Iris pigment epithelial cell (primary cell): ENCODE measurements around the gene ZFP62.
"Not testable (repeated sequence)": the region's sequence is repeated elsewhere in the genome, so short reads cannot be mapped to it uniquely, and the experiment has no call there.

ENCODE experiments used
- DNase-seq: peaks from one replicate; pipeline ENCODE4 v3.0.0-alpha.2; 2011; ENCODE audit warnings: low read depth

ZFP62 gene

DNA sequence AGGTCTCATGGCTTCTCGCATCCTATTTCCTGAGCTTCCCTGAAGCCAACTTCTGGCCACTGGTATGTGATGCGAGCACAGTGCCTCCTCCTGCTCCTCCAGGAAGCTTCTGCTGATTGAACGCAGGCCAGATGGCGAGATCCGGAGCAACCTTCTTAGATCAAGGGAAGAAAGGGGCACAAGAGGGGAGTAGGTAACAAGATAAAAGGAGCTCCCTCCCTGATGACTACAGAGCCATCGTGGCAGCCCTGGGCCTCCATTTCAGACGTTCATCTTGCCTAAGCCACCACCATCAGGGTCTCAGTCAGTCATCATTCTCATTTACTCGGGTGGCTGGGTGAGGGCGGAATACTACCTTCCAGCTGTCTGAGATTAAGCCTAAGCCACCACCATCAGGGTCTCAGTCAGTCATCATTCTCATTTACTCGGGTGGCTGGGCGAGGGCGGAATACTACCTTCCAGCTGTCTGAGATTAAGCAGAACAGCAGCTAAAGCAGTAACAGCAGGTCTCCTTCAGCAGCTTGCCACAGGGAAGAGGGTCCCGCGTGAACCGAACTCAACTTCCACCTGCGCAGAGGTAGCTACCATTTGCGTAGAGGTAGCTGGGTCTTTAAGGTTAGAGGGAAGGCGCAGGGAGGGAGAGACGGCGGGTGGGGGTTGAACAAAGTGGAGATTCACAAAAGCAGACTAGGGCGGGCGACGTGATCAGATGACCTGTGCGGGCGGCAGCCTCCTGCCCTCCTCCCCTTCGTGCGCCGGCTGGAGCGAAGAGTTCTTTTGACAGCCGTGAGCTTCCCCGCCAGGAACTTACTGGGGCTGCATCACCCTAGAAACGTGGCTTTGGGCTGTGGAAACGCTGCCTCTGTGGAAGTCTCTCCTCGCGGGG lies 30.6 kb downstream of the ZFP62 start:
- DNase-seq = peak; percentile 80

DNA sequence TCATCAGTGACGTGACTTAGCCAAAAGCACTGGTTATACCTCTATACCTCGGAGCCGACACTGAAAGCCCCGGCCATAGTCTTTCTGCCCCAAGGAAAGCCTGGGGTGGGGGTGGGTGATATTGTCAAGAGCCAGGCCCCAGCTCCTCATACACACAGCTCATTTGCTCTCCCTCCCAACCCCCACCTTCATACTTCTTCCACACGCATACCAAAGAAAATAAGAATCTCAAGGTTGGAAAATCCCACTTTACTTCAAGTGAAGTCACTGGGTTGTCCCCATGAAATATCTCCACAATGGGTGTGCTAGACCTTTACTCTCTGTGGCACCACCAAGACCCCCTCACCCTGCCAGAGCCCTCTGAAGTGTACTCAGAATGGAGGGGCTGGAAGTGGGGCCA lies 31.4 kb downstream of the ZFP62 start:
- DNase-seq = no peak

GRCh38 chr5:180828756-180829531 lies 32.1 kb downstream of the ZFP62 start:
- not testable (repeated sequence) for DNase-seq

DNA sequence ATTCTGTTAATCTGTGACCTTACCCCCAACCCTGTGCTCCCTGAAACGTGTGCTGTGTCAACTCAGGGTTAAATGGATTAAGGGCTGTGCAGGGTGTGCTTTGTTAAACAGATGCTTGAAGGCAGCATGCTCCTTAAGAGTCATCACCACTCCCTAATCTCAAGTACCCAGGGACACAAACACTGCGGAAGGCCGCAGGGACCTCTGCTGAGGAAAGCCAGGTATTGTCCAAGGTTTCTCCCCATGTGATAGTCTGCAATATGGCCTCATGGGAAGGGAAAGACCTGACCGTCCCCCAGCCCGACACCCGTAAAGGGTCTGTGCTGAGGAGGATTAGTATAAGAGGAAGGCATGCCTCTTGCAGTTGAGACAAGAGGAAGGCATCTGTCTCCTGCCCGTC lies 33.7 kb downstream of the ZFP62 start:
- not testable (repeated sequence) for DNase-seq

- peak; percentile 79 for DNase-seq
These were observed 35.1 kb downstream of the ZFP62 start for GRCh38 chr5:180825768-180826525.

- DNase-seq = no peak
These were observed 36.2 kb downstream of the ZFP62 start for GRCh38 chr5:180824630-180825476.

DNA sequence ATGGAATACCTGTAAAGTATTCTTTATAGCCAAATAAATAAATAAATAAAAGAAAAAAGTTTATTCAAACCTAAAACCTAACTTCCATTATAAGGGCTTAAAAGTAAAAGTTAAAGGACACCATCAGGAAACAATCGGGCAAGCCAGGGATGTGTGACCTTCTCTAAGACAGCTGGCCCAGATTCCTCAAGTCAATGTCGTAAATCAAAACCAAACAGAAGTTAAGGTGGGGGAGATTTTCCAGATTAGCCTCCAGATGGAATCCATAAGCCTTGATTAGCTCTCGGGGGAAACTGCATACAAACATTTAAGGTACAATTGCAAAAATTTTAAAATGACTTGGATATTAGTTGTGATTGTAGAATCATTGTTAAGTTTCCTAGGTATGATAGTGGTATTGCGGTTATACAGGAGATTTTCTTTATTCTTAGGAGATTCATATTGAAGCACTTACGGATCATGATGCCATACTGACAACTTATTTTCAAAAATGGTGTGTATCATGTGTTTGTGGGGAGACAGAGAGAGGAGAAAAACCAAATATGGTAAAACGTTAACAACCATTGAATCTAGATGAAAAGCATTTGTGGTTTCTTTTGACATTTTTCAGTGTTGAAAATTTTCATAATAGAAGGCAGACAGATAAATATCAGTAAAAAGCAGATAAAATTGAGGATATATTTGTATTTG lies 37.0 kb downstream of the ZFP62 start:
- no peak for DNase-seq

GRCh38 chr5:180823346-180823745 lies 37.7 kb downstream of the ZFP62 start:
- no peak for DNase-seq

DNA sequence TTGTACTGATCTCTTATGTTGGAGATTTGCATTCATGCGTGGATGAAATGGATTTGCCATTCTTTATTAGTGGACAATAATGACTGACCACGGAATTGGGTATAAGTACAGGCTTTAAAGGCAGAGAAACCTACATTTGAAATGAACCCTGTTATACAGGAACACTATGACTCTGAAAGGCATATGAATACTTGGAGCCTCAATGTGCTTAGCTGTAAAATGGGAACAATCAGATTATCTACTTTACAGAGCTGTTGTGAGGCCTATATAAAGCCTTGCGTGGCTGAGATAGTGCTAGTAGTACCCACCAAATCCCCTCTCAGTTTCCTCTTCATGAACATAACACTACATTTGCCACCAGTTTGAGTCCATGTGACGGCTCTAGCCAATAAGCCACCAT lies 39.5 kb downstream of the ZFP62 start:
- no peak for DNase-seq

GRCh38 chr5:180820788-180821321 lies 40.2 kb downstream of the ZFP62 start:
- peak; percentile 18 for DNase-seq

- DNase-seq = no peak
These were observed 42.3 kb downstream of the ZFP62 start for GRCh38 chr5:180818677-180819341.

- no peak for DNase-seq
These were observed 43.0 kb downstream of the ZFP62 start for GRCh38 chr5:180817893-180818674.

GRCh38 chr5:180816608-180817534 lies 44.2 kb downstream of the ZFP62 start:
- peak; percentile 41 for DNase-seq

GRCh38 chr5:180815293-180815917 lies 45.7 kb downstream of the ZFP62 start:
- no peak for DNase-seq

DNA sequence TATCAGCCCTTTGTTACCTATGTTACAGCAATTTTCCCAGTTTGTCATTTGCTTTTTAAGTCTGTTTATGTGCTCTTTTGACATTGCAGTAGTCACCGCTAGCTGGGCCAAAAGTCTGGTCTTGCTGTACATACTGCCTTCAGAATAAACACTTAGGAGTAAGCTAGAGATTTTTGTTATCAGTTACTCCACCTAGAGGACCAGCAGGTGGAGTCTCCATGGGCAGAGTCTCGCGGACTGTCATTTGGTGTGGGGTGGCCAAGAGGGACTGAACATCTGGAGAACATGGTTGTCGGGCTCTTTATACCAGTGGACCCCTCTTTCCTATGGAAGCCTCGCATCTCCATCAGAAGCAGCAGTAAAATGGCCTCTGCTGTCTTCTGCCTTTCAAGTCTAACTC lies 47.7 kb downstream of the ZFP62 start:
- DNase-seq = no peak

DNA sequence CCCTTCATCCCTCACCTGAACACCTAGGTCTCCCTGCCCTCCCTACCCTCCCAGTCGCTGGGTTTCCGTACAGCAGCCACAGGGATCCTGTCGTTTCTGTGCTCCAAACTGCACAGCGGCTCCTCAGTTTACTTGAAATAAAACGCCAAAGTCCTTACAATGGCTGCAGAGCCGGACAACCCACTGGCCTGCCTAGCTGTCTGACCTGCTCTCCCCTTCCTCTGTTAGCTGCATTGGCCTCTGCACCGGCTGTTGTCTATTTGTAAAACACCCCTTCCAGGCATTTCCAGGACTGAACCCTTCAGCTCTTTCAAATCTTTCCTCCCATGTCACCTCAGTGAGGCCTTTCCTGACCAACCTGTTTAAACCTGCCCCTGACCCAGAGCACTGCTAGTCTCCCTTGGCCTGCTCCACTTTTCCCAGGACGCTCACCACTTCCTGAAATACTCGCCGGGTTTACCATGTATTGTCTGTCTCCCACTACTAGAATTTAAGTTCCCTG lies 49.4 kb downstream of the ZFP62 start:
- no peak for DNase-seq

DNA sequence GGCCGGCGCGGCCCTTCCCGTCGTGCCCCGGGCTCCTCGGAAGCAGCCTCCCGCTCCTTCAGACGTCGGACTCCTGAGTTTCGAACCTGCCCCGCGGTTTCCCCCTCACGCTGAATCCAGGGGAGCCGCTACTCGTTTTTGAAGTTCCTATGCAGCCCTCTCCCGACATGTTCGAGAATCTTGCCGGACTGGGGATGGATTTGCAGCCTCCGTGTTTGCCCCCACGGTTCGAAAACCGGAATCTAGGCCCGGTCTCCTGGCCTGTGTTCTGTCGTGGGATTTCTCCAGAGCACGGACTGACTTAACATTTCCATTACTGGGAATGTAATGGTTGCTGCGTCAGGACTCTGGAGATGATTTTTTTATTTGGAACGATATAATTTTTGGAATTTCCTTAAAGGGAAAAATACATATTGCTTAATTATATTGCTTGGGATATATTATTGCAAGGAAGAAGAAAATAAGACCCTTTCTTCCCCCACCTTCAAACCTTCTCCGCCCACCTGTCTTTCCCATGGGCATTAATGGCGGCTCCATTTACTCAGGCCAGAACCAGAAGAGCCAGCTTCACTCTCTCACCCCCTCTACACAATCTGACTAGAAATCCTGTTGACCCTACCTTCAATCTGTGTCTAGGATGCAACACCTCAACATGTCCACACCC lies 50.0 kb downstream of the ZFP62 start:
- peak; percentile 66 for DNase-seq
